T47D (cell line): ENCODE results near the gene NELL1.

ENCODE experiments used
- DNase-seq, 2 experiments: peaks; one replicate each; pipeline versions ENCODE4 v3.0.0 to v3.0.0-alpha.2; 2011 to 2012; ENCODE audit warnings: low read depth in 1 of 2, low spot score in 1 of 2
- JUND ChIP-seq: IDR thresholded peaks from 2 replicates; pipeline ENCODE4 v1.6.1; 2012; ENCODE audit warnings: low read depth
- in situ Hi-C: cut with HindIII; loops from 2 replicates; pipeline ENCODE4 v1.10.0; 2016; ENCODE audit warnings: low sequenced_read_pairs, low pct_unique_long_range_greater_than_20kb

Gene NELL1

DNA sequence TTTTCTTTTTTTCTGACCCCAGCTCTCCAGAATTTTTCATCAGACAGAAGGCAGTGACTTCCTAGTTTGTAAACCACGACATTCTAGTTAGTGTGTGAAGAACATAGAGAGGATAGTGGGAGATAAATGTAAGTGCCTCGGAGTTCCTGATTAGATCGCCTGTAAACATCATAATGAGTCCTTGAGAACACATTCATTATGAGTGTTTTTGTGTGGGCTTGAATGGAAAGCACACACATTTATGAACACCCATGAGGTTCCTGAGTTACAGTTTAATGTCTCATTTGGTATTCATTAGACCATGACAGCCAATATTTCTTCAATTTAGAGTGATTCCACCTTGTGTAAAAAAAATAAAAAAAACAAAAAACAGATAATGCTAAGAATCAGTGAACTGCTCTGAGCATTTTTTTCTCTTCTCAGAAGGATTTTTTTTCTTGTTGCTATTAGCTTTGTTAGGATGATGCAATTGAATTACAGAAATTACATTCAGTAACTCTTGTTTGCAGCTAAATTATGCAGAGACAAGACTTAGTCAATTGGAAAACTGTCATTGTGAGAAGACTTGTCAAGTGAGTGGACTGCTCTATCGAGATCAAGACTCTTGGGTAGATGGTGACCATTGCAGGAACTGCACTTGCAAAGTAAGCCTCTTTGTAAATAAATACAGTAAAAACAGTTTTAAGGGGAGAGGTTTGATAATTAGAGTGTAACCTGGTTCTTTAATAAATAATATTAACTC, 257.6 kb downstream of the NELL1 start:
- no peak for TF ChIP-seq JUND
- no peak for DNase-seq
- in situ Hi-C loops, result no loop called here

DNA sequence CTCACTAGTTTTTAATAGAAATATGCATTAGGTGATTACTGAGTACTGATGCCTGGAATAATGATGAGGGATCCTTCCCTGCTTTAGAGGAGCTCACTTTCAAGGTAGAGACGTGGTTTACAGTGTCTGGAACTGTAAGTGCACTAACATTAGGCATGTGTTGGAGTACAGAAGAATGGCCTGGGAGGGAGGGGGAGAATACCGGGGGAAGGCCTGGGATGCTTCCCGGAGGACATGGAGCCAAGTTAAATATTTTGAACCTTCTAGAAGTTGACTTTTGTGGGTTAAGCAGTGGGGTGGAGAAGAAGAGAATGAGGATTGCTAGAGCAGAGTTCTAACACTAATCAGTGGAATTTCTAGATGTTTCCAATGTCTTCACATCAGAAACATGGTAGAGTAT, 261.6 kb downstream of the NELL1 start:
- DNase-seq, result no peak
- in situ Hi-C loops, result no loop called here
- no peak for TF ChIP-seq JUND

DNA sequence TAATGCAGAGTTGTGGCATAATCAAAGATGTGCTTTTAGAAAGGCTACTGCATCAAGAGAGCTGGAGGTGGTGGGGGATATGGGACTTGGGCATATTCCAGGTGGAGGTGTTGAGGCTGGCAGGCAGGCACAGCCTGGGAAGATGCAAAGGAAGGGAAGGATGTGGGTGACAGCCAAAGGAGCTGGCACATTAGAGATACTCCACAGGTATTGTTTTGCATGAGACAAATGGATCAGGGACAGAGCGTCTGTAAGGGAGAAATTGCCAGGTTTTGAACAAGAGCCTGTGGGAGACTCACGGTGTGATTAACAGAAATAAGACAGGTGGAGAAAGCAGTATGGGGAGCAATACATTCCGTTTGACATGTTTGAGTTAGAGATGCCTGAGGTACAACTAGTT, 263.7 kb downstream of the NELL1 start:
- TF ChIP-seq JUND, result no peak
- no peak for DNase-seq
- in situ Hi-C loops, result no loop called here

DNA sequence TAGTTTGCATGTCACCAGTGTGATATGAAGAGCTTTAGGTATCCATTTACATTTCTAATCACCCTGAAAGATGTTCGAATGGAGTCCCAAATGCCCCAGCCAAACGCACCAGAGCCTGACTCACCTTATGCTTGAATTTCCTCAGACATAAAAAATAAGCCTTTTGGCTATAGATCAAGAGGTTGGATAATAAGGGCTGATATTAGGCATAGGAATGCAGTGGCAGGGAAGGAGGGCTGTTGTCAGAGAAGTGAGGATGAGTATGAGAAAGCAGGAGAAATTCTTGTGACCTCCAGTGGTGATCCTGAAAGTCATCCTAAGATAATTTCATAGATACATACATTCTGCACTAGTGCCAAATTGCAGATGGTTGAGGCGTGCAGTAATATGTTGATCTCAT, 264.6 kb downstream of the NELL1 start:
- in situ Hi-C loops, result no loop called here
- TF ChIP-seq JUND, result no peak

DNA sequence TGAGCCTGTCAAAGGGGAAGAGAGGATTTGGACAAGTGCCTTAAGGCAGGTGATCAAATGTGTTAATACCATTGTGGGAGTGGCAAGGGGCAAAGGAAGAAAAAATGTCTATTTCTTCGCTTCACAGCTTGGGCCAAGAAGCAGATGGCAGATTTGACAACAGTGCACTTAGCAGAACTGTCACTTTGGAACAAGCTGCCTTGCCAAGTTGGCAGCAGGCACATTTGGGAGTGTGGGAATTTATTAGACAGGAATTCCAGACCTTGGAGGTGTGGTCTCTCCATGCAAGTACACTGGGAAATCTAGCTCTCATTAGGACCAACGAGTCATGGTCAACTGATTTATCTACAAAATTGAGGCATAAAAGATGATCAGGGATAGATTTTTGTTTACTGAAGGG, 265.1 kb downstream of the NELL1 start:
- TF ChIP-seq JUND, result no peak
- no peak for DNase-seq
- in situ Hi-C loops, result no loop called here

More for the DNA sequence above, 264.6 kb downstream of the NELL1 start:
- DNase-seq, result no peak

DNA sequence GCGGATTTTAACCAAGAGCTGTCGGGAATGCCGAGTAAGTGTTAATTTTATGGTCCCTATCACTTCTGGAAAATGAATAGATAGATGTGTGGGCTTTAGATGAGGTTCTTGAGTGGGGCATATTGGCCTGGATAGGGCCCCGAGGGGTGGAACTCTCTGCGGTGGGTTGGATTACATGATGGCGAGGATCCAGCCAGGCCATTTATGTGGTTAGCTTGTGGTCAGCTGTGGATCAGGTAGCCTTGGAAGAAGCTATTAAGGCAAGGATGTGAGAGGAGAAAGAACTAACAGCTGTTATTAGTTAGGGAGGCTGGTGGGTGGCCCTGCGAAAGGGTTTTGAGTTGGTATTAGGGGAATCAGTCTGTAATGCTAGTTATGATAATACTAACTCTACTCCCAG, 268.4 kb downstream of the NELL1 start:
- DNase-seq, result no peak
- no peak for TF ChIP-seq JUND
- in situ Hi-C loops, result no loop called here

DNA sequence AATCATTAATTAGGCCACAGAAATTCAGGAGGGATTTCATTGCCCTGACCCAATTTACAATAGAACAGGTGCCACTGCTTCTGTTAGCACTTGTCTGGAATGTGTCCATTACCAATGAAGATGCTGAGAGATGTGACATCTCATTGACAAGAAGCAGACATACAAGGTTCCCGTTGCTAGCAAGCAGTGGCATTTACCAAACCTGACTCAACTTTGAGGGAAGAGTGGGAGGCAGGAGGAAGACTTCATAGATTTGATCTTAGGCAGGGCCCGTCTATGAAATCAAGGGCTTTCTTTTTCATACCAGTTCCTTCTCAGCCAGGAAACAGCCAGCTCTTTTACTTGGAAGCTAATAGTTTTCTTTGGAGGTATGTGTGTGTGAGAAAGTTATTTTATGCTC, 280.2 kb downstream of the NELL1 start:
- in situ Hi-C loops, result no loop called here
- TF ChIP-seq JUND, result no peak
- DNase-seq, result no peak

DNA sequence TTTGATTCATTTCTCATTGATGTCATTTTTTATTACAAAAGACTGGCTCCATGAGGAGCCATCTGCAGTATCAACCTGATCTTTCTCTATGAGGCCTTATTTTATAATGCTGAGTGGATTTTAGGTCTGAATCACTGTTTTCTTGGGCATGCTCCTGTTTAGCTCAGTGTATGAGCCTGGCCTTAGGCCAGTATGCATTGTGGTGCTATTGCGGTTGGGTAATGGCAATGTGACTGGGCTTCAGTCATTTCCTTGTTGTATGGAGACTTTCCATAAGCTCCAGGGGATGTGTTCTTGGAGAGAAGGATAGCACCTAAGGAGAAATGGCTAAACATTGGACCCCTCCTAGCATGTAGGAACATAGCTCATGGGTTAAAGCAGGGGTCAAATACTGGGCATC, 293.2 kb downstream of the NELL1 start:
- DNase-seq, result no peak
- in situ Hi-C loops, result no loop called here
- TF ChIP-seq JUND, result no peak

DNA sequence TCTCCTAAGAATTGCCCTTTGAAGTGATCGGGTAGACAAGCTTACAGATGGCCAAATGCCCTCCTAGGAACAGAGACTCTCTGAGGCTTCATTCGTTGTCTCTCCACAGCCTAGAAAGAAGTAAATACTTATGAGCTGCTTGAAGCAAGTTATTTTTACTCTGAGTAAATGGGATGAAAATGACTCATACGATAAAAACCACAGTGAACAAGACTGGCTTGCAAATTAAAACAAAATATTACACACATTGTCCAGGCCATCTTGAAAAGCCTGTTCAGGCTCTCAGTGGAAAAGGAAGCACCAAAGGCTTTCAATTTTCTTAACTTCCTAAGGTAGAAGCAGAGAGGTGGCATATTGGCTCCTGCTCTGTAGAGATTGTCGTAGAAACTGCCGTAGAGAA, 294.2 kb downstream of the NELL1 start:
- no peak for TF ChIP-seq JUND
- no peak for DNase-seq
- in situ Hi-C loops, result no loop called here

DNA sequence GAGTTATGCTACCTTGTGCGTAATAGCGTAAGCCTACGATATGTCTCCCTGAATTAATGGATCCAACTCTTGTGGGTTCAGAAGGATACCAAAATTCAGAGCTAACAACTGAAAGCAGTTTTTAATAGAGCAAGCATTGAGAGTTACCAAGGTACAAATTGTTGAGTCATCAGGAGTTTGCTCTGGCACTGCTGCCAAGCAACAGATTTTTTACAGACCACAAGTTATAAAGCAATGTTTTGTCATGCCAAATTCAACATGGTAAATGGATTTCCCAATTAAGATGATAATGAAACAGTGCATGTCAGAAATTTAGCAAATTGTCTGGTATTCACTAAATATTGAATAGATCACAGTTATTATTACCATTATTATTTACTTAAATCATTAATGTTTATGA, 295.6 kb downstream of the NELL1 start:
- in situ Hi-C loops, result no loop called here
- TF ChIP-seq JUND, result no peak
- DNase-seq, result no peak

DNA sequence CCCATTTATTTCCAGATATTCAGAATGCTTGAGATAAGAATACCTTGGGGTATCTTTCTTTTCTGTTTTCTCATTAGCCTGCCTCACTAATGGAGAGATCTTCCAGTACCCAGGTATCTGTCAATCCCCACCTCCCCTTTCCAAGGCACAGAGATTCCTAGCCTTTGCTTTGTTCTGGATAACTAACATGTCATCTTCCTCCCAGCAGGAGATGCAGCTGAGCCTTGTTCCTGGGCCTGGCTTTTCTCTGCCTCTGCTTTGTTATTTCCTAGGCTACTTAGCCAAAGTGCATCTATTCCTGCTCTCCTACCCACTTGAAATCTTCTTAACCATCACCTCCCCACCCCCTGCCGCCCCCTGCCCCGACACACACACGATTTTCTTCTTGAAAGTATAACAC, 297.1 kb downstream of the NELL1 start:
- DNase-seq, result no peak

DNA sequence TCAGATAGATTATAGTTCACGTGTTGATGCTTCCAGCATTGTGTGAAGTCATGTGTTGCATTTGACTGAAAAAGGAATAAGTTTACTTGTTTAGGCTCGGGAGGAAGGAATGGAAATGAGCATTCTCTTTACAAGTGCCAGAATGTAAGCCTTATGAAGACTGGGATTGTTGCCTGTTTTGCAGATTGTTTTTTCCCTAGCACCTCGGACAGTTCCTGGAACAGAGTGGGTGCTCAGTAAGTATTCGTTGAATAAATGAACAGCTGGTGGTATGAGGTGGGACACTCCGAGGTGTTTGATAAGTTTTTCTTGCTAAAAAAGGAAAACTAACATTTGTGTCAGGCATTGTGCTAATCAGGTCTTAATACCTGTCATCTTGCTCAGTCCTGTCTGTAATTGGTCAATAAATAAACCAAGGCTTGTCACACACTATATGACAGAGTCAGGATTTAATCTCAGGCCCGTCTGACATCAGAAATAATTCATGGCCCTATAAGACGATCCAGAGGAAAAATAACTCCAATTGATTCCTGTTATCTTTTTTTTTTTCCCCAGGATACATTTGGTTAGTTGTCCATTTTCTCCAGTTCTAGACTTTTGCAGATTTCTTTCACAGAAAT, 304.7 kb downstream of the NELL1 start:
- DNase-seq, result no peak
- in situ Hi-C loops, result no loop called here
- TF ChIP-seq JUND, result no peak

More for the DNA sequence above, 297.1 kb downstream of the NELL1 start:
- in situ Hi-C loops, result no loop called here
- TF ChIP-seq JUND, result no peak

DNA sequence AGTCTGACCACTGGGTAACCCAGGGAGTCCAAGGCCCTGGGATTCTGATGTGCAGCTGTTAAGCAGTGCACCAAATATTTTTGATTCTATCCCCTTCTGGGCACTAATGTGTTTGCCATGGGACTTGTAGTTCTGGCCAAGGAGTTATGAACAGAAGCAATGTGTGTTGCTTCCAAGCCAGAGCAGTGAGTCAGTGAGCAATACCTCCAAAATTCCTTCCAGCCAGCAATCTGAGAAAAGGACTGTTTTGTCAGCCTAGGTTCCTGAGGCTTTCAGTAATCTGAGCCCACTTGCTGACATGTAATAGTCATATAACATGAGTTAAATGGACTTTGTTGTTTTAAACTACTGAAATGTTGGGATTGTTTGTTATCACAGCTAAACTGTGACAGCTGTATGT, 311.4 kb downstream of the NELL1 start:
- no peak for TF ChIP-seq JUND
- in situ Hi-C loops, result no loop called here

DNA sequence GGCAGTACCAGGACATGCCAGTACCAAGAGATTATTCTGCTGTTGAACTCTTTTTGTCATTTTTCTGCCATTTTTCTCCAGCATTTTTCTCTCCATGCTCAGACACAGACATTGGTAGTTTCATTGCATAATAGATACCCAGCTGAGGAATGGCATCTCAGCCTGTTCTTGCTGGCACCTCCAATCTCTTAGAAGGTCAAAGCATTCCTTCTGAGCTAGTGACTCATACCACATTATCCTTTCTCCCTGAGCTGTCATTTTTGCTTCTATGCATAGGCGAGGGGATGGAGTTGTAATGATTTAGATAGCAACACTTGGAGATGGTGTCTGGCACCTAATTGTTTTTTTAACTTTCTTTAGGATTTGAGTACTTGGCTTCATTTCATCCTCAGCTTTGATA, 321.1 kb downstream of the NELL1 start:
- no peak for TF ChIP-seq JUND
- in situ Hi-C loops, result no loop called here
- no peak for DNase-seq

More for the DNA sequence above, 311.4 kb downstream of the NELL1 start:
- DNase-seq, result no peak
